ENCODE data around the gene H3-3A.

H3-3A gene

GRCh38 chr1:226062558-226063223 lies at the start of gene H3-3A:
Gene H3-3A, plus strand, starts transcription at chr1:226062716. Its CDS starts 1,636 bp downstream, at chr1:226064352.
- peak within 1 kb of the TSS; percentile 78 for H3K4me3 ChIP-seq (replicated peaks; ENCODE audit: low read depth, low read length)
- TF ChIP-seq, protein P1, sequence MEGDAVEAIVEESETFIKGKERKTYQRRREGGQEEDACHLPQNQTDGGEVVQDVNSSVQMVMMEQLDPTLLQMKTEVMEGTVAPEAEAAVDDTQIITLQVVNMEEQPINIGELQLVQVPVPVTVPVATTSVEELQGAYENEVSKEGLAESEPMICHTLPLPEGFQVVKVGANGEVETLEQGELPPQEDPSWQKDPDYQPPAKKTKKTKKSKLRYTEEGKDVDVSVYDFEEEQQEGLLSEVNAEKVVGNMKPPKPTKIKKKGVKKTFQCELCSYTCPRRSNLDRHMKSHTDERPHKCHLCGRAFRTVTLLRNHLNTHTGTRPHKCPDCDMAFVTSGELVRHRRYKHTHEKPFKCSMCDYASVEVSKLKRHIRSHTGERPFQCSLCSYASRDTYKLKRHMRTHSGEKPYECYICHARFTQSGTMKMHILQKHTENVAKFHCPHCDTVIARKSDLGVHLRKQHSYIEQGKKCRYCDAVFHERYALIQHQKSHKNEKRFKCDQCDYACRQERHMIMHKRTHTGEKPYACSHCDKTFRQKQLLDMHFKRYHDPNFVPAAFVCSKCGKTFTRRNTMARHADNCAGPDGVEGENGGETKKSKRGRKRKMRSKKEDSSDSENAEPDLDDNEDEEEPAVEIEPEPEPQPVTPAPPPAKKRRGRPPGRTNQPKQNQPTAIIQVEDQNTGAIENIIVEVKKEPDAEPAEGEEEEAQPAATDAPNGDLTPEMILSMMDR (IDR thresholded peaks at IDR 0.05; ENCODE audit: low read depth, low read length, missing control alignments): no peak
- DNase-seq (ENCODE audit: extremely low read depth, low read depth): peak; percentile 61

DNA sequence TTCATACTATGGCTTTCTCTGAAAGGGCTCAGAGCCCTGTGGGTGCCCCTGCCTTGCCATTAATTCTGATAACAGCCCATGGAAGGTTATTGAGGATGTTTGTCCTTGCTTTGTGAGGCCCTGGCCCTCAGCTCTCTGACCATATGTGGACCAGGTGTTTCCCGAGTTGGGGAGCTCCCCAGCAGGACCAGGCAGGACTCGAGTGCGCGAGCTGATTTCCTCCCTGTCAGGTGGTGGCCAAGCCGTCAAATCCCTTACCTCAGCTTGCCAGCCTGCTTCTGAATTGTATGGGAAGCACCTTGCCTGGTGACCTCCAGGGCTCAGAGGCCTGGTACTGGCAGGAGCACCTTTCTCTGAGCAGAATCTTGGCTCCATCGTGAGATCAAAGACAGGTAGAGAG lies 45.4 kb upstream of the H3-3A start:
- no peak for DNase-seq (ENCODE audit: extremely low read depth, low read depth)
- H3K4me3 ChIP-seq (replicated peaks; ENCODE audit: low read depth, low read length): no peak overlapping the region
- TF ChIP-seq, protein P1 (IDR thresholded peaks at IDR 0.05; ENCODE audit: low read depth, low read length, missing control alignments): no peak

DNA sequence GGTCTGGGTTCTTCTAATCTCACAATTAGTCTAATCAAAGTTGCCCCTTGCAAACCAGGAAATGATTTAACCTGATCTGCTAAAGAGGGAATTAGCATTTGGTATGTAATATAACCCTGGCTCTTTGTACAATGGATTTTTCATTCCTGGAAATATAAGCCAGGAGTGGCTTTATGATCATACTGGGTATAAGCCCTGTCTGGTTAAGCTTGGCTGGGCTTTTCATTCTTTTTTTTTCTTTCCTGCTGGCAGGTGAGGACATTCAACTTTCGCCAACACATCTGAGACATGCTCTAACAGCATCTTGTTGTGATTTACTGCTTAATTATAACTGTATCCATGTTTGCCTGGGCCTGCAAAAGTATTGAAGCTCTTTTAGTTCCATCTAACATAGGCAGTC lies 42.9 kb upstream of the H3-3A start:
- DNase-seq (ENCODE audit: extremely low read depth, low read depth): no peak
- TF ChIP-seq, protein P1 (IDR thresholded peaks at IDR 0.05; ENCODE audit: low read depth, low read length, missing control alignments): no peak
- H3K4me3 ChIP-seq (replicated peaks; ENCODE audit: low read depth, low read length): no peak overlapping the region

DNA sequence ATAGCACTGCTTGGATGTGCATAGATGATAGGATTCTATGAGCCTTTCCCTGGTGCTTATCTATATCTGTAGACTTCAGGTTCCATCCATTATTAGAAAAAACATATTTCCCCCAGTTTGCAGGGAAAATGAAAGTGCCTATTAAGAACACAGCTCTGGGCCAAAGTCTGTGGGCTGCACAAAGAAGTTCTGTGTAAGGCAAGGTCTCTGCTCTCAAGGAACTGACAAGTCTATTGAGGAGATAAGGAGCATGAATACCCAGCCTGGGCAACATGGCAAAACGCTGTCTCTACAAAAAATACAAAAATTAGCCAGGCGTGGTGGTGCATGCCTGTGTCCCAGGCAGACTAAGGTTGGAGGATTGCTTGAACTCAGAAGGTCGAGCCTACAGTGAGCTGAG lies 41.1 kb upstream of the H3-3A start:
- TF ChIP-seq, protein P1 (IDR thresholded peaks at IDR 0.05; ENCODE audit: low read depth, low read length, missing control alignments): no peak
- no peak overlapping the region for H3K4me3 ChIP-seq (replicated peaks; ENCODE audit: low read depth, low read length)
- no peak for DNase-seq (ENCODE audit: extremely low read depth, low read depth)

DNA sequence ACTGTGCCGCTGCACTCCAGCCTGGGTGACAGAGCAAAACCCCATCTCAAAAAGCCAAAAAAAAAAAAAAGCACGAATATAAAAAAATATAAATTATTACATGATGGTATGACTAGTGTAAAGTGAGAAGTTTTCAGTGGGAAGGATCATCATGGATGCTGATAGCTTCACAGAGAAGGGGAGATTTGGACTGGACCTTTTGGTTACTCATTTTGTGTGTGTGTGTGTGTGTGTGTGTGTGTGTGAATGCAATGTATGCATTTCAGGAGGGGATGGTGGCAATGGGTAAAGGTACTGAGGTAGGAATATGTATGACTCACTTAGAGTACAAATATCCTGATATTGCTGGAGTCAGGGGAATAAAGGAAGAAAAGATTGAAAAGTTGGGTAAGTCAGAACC lies 40.7 kb upstream of the H3-3A start:
- no peak for DNase-seq (ENCODE audit: extremely low read depth, low read depth)
- H3K4me3 ChIP-seq (replicated peaks; ENCODE audit: low read depth, low read length): no peak overlapping the region
- TF ChIP-seq, protein P1 (IDR thresholded peaks at IDR 0.05; ENCODE audit: low read depth, low read length, missing control alignments): no peak

- no peak for DNase-seq (ENCODE audit: extremely low read depth, low read depth)
- TF ChIP-seq, protein P1 (IDR thresholded peaks at IDR 0.05; ENCODE audit: low read depth, low read length, missing control alignments): no peak
Measured at GRCh38 chr1:226023735-226024134, 38.8 kb upstream of the H3-3A start.

GRCh38 chr1:226026833-226027232 lies 35.7 kb upstream of the H3-3A start:
- no peak overlapping the region for H3K4me3 ChIP-seq (replicated peaks; ENCODE audit: low read depth, low read length)
- no peak for DNase-seq (ENCODE audit: extremely low read depth, low read depth)
- TF ChIP-seq, protein P1 (IDR thresholded peaks at IDR 0.05; ENCODE audit: low read depth, low read length, missing control alignments): no peak

More at GRCh38 chr1:226023735-226024134, 38.8 kb upstream of the H3-3A start:
- no peak overlapping the region for H3K4me3 ChIP-seq (replicated peaks; ENCODE audit: low read depth, low read length)

Measured in HFF-Myc (cell line).